ENCODE data around the gene IER5L.

The IER5L gene

DNA sequence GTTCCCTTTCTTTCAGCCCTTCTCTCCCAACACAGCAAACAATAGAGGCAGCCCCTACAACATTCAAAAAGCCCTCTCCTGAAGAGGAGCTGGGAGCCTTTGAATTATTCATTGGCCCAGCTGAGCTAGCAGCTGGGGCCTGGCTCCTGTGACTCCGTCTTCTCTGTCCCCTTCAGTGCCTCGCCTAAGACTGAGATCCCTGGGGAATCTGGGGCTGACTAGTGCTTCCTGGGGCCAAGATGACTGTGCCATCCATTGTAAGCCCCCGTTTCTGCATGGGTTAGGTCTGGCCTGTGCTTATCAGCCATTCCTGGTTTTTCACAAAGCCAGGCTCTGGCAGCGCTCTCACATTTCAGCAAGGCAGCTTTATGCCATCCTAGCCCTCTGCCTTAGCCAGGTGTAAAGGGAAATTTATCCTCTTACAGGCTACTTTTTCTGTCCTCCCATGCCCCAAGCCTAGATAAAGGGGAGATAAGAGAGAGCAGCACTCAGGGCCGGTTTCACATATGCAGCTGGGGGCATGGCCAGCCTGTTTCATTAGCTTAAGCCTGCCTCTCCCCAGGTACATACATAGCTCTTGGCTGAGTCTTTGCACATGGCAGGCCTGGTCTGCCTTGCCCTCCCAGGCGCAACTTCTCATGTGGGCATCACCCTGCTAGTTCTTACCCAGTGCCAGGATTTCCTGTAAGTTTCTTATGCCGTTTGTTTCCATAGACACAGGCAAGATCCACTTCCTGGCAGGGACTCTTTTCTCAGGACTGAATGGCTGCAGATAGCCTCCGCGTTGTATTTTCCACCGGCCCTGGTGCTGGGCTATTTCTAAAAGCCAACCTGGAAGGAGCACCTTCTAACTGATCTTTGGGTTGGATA lies 51.1 kb downstream of the IER5L start:
- no peak overlapping the region for H3K4me3 ChIP-seq
- intact Hi-C loops (cut with DNase I; ENCODE audit: low total_unique reads): loop anchor here (10.0 kb wide), 1 partner anchor 668 kb away; no protein-coding TSS in a partner anchor

More for the DNA sequence above, 51.1 kb downstream of the IER5L start:
- H3K36me3 ChIP-seq: peaks cover 15 to 90% (median 25%) of the 10 kb centered on the region in 3 donors
- no peak for DNase-seq
- TF ChIP-seq, protein P1, sequence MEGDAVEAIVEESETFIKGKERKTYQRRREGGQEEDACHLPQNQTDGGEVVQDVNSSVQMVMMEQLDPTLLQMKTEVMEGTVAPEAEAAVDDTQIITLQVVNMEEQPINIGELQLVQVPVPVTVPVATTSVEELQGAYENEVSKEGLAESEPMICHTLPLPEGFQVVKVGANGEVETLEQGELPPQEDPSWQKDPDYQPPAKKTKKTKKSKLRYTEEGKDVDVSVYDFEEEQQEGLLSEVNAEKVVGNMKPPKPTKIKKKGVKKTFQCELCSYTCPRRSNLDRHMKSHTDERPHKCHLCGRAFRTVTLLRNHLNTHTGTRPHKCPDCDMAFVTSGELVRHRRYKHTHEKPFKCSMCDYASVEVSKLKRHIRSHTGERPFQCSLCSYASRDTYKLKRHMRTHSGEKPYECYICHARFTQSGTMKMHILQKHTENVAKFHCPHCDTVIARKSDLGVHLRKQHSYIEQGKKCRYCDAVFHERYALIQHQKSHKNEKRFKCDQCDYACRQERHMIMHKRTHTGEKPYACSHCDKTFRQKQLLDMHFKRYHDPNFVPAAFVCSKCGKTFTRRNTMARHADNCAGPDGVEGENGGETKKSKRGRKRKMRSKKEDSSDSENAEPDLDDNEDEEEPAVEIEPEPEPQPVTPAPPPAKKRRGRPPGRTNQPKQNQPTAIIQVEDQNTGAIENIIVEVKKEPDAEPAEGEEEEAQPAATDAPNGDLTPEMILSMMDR (IDR thresholded peaks at IDR 0.05): no peak
- no peak overlapping the region for H3K27ac ChIP-seq
- no peaks in the 10 kb centered on the region for H3K9me3 ChIP-seq
- no peaks in the 10 kb centered on the region for H3K27me3 ChIP-seq
- H3K4me1 ChIP-seq: peaks cover 0 to 11% (median 2%) of the 10 kb centered on the region in 4 donors
